ENCODE data around the gene SMARCE1. TPM values are rescaled to one million over a fixed set of nuclear protein-coding genes. Genes with fewer than 3 reads are reported as not detected.
A peak's percentile ranks its signal among the peaks of the same experiment; 100 is the strongest.

The SMARCE1 gene
- total RNA-seq, 2 experiments from 2014 or later = 65.4 to 68.6 TPM

- Mint-ChIP-seq H3K27ac (peak overlapping the region; percentile 97), H3K4me1 (ENCODE audit: low read depth) (peaks cover 61% of the 10 kb centered on the region), H3K36me3 (ENCODE audit: low read depth) (peaks cover 69% of the 10 kb centered on the region), H3K9me3 (no peaks in the 10 kb centered on the region), H3K4me3 (peak overlapping the region; percentile 69), H3K27me3 (no peaks in the 10 kb centered on the region)
- Histone ChIP-seq H3K4me1 (ENCODE audit: insufficient read depth, low read length) (peaks cover 19% of the 10 kb centered on the region), H3K27ac (ENCODE audit: low read depth in 1 of 2, low read length in 2 of 2) (no peak overlapping the region), H3K9me3 (ENCODE audit: control insufficient read depth in 1 of 2, insufficient read depth in 1 of 2, low read length in 2 of 2) (no peaks in the 10 kb centered on the region), H3K36me3 (ENCODE audit: insufficient read depth, low read length) (peaks cover 46% of the 10 kb centered on the region), H3K4me3 (ENCODE audit: low read length) (no peak overlapping the region), H3K27me3 (ENCODE audit: control insufficient read depth in 1 of 2, insufficient read depth in 2 of 2, low read length in 2 of 2) (no peaks in the 10 kb centered on the region)
- intact Hi-C loops (cut with DNase I, micrococcal nuclease) = loop anchor here (2.0 to 10.0 kb wide), 2 partner anchors 25 to 1039 kb away; partner anchors contain the start of gene EIF1 (in 1 of the 2)
- POLR2A ChIA-PET = interaction anchor here (1.3 to 4.3 kb wide), 5 partner anchors 14 to 1043 kb away, joined by 4 to 37 read pairs (median 14); partner anchors contain the start of gene EIF1
- TF ChIP-seq CTCF (IDR thresholded peaks at IDR 0.05) = no peak
- ATAC-seq (ENCODE audit: poor library complexity) = no peak
- CTCF ChIA-PET = interaction anchor here (0.9 to 2.5 kb wide), 4 partner anchors 16 to 26 kb away, joined by 3 to 8 read pairs (median 4); no protein-coding TSS in a partner anchor
- DNase-seq = no peak
Measured at GRCh38 chr17:40645943-40646342, 1.7 kb downstream of the SMARCE1 start.

- CTCF ChIA-PET = no interaction called here
- POLR2A ChIA-PET = interaction anchor here (4.3 kb wide), 1 partner anchor 83 kb away, joined by 37 read pairs; no protein-coding TSS in a partner anchor
- Mint-ChIP-seq H3K4me3 (peak overlapping the region; percentile 63), H3K9me3 (no peaks in the 10 kb centered on the region), H3K27me3 (no peaks in the 10 kb centered on the region), H3K27ac (peak overlapping the region; percentile 97), H3K36me3 (ENCODE audit: low read depth) (peaks cover 75% of the 10 kb centered on the region), H3K4me1 (ENCODE audit: low read depth) (peaks cover 68% of the 10 kb centered on the region)
- Histone ChIP-seq H3K27ac (ENCODE audit: low read depth in 1 of 2, low read length in 2 of 2) (no peak overlapping the region), H3K4me3 (ENCODE audit: low read length) (no peak overlapping the region), H3K27me3 (ENCODE audit: control insufficient read depth in 1 of 2, insufficient read depth in 2 of 2, low read length in 2 of 2) (no peaks in the 10 kb centered on the region), H3K36me3 (ENCODE audit: insufficient read depth, low read length) (peaks cover 53% of the 10 kb centered on the region), H3K9me3 (ENCODE audit: control insufficient read depth in 1 of 2, insufficient read depth in 1 of 2, low read length in 2 of 2) (no peaks in the 10 kb centered on the region), H3K4me1 (ENCODE audit: insufficient read depth, low read length) (peaks cover 19% of the 10 kb centered on the region)
- DNase-seq = no peak
- intact Hi-C loops (cut with DNase I, micrococcal nuclease) = loop anchor here in 1 of 2 experiments (10.0 kb wide), 1 partner anchor 1040 kb away; the partner anchor contains the start of gene EIF1
- no peak for TF ChIP-seq CTCF (IDR thresholded peaks at IDR 0.05)
- ATAC-seq (ENCODE audit: poor library complexity) = no peak
Measured at GRCh38 chr17:40645291-40645690, 2.3 kb downstream of the SMARCE1 start.

- H3K4me1 ChIP-seq (ENCODE audit: insufficient read depth, low read length) = no peaks in the 10 kb centered on the region
- Mint-ChIP-seq H3K9me3 (no peaks in the 10 kb centered on the region), H3K4me1 (ENCODE audit: low read depth) (peaks cover 40% of the 10 kb centered on the region), H3K27me3 (no peaks in the 10 kb centered on the region), H3K27ac (peak overlapping the region; percentile 19), H3K4me3 (no peak overlapping the region), H3K36me3 (ENCODE audit: low read depth) (peaks cover 98% of the 10 kb centered on the region)
- H3K27ac ChIP-seq (ENCODE audit: low read depth in 1 of 2, low read length in 2 of 2) = no peak overlapping the region
- POLR2A ChIA-PET = no interaction called here
- no peaks in the 10 kb centered on the region for H3K27me3 ChIP-seq (ENCODE audit: control insufficient read depth in 1 of 2, insufficient read depth in 2 of 2, low read length in 2 of 2)
- CTCF ChIA-PET = no interaction called here
- no peak for TF ChIP-seq CTCF (IDR thresholded peaks at IDR 0.05)
- peaks cover 98% of the 10 kb centered on the region for H3K36me3 ChIP-seq (ENCODE audit: insufficient read depth, low read length)
- intact Hi-C loops (cut with DNase I, micrococcal nuclease) = no loop called here
- no peaks in the 10 kb centered on the region for H3K9me3 ChIP-seq (ENCODE audit: control insufficient read depth in 1 of 2, insufficient read depth in 1 of 2, low read length in 2 of 2)
- ATAC-seq (ENCODE audit: poor library complexity) (no peak), DNase-seq (no peak)
- H3K4me3 ChIP-seq (ENCODE audit: low read length) = no peak overlapping the region
Measured at GRCh38 chr17:40637931-40638330, 9.7 kb downstream of the SMARCE1 start.
